Endometrial microvascular endothelial cells (primary cell): ENCODE measurements around the gene NDUFA11. TPM values are rescaled to one million over a fixed set of nuclear protein-coding genes. Genes with fewer than 3 reads are reported as not detected.

ENCODE experiments used
- in situ Hi-C: cut with HindIII; loops from 2 replicates; pipeline ENCODE4 v1.10.0; 2017; ENCODE audit warnings: low sequenced_read_pairs, low pct_unique_long_range_greater_than_20kb; ENCODE audit errors: inconsistent ontology term
- total RNA-seq: library from RNA; depleted of rRNA; stranded (reverse); fragments of >200 nt; gene quantifications from one replicate; pipeline ENCODE4 v1.2.3, GENCODE V29; 2015; ENCODE audit errors: inconsistent ontology term

The NDUFA11 gene
- total RNA-seq, 1 donor from 2014 or later, result 324 TPM

DNA sequence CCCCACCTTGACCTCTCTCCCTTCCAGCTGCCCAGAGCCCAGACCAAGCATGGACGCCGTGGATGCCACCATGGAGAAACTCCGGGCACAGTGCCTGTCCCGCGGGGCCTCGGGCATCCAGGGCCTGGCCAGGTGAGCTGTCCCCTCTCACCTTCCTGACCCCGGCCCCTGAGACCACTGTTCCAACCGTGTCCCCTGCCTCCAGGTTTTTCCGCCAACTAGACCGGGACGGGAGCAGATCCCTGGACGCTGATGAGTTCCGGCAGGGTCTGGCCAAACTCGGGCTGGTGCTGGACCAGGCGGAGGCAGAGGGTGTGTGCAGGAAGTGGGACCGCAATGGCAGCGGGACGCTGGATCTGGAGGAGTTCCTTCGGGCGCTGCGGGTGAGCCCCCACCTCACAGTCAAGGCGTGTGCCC, 10.8 kb upstream of the NDUFA11 start:
- in situ Hi-C loops, result no loop called here

DNA sequence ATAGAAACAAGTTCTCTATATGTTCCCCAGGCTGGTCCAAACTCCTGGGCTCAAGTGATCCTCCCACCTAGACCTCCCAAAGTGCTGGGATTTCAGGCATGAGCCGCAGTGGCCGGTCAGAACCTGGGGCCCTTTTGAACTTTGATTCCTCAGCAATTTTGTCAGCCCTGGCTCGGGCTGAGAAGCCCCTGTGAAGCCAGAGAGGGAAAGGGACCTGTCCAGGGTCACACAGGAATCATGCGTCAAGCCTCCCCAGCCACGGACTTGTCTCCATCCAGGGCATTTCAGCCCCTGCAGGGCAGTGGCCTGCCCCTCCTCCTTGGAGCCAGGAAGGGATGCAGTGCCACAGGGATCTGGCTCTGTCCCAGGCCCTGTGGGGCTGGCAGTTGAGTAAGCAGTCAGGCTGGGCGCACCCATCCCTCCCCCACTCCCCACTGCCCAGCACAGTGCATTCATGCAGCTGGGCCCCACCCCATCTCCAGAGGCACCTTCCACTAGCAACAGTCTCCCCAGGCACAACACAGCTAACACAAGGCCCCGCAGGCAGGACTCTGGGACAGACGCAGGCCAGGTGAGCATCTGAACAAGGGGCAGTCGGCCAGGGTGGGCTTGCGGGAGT, 10.3 kb upstream of the NDUFA11 start, which contains the start of gene CAPS:
Gene CAPS, plus strand, starts transcription at position 516 of the 619 bp plus-strand sequence. CDS start 153 bp downstream, outside the sequence.
- in situ Hi-C loops, result no loop called here

DNA sequence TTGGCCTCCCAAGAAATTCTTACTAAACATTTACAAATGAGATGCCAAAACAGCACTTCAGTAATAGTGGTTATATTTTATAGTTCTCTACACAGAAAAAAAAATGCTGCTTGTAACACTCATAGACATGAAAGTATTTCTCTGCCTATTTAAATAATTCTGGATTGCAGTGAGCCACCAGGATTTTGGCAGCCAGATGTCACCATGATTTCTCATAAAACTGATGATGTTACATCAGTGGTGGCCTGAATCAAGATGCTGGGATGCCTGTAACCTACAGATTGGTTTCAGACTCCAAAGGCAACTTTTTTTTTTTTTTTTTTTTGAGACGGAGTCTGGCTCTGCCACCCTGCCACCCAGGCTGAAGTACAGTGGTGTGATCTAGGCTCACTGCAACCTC, 7.8 kb upstream of the NDUFA11 start:
- in situ Hi-C loops, result no loop called here

DNA sequence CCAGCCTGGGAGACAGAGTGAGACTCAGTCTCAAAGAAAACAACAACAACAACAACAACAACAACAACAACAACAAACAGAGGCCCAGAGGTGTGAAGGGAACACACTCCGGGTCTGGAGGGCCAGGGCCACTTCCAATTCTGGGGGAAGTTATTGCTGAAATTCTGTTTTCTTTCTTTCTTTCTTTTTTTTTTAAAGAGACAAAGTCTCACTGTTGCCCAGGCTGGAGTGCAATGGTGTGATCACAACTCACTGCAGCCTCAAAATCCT, 7.0 kb upstream of the NDUFA11 start:
- in situ Hi-C loops, result no loop called here

DNA sequence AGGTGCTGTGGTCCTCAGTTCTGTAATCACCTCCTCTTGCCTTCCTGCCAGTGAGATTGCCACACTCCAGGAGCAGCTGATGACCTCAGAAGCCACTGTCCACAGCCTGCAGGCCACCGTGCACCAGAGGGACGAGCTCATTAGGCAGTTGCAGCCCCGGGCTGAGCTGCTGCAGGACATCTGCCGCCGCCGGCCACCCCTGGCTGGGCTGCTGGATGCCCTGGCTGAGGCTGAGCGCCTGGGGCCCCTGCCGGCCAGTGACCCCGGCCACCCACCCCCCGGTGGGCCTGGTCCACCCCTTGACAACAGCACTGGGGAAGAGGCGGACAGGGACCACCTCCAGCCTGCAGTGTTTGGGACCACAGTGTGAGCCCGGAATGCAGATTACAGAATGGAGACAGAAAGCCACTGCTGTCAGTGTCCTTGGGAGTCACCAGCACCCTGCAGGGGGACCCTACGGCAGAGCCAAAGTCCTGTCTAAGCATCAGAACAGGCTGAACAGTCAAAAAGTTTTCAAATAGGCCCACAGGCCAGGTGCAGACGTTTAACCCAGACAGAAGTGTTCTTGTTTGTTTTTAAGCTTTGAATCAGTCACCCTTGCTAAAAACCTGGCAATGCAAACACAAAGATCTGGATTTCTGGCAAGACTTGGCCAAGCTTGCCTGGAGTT, 5.3 kb upstream of the NDUFA11 start:
- in situ Hi-C loops, result no loop called here

DNA sequence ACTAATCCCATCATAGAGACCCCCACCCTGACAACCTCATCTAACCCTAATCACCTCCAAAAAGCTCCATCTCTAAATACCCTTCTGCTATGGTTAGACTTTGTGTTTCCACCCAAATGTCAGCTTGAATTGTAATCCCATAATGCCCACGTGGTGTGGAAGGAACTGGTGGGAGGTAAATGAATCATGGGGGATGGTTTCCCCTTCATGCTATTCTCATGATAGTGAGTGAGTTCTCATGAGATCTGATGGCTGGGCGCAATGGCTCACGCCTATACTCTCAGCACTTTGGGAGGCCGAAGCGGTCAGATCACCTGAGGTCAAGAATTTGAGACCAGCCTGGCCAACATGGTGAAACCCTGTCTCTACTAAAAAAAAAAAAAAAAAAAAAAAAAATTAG, 3.7 kb upstream of the NDUFA11 start:
- in situ Hi-C loops, result no loop called here

DNA sequence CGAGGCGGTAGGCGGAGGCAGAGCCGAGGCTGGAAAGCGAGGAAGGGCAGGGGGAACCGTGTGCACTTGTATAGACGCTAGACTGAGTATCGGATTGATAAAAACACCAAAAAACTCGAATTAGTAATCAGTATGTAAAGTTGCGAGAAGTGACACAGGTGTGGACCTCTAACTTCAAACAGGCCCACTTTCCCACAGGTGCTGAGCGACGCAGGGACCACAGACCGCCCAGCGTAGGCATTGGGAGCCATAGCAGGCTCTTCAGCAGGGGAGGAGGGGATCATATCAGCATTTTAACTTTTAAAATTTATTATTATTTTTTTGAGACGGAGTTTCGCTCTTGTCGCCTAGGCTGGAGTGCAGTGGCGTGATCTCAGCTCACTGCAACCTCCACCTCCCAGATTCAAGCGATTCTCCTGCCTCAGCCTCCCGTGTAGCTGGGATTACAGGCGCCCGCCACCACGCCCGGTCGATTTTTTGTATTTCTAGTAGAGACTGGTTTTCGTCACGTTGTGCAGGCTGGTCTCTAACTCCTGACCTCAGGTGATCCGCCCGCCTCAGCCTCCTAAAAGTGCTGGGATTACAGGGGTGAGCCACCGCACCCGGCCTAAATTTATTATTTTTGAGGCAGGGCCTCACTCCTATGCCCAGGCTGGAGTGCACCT, 1.7 kb upstream of the NDUFA11 start:
- in situ Hi-C loops, result no loop called here

DNA sequence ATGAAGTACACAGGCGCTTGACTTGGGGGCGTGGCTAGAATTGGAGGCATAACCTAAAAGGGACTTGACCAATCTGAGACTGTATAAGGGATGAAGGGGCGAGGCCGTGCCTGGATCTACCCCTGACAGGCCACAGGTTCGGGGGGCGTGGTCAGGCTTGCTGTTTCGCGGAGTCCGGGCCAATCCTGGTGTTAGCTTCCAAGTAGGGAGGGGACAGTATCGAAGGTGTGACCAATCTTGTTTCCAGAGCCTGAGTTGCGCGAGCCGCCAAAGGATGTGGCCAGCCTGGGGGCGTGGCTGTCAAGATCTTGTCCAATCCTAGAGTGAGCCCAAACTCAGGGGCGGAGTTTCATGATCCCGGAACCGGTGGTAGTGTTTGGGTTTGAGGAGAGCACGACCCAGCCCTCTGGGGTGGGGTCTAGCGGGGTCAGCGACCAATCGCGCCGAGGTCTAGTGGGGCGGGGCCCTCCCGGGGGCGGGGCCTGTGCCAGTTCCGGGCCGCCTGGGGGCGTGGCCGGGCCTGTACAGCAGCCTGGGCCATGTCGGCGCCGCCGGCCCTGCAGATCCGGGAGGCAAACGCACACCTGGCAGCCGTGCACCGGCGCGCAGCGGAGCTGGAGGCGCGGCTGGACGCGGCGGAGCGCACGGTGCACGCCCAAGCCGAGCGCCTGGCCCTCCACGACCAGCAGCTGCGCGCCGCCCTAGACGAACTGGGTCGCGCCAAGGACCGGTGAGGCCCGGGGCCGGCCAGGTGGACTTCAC, 943 bp upstream of the NDUFA11 start, which contains the start of gene VMAC:
Gene VMAC, plus strand, starts transcription at position 521 of the 762 bp plus-strand sequence. Its CDS starts 19 bp downstream, at position 540.
- in situ Hi-C loops, result no loop called here

DNA sequence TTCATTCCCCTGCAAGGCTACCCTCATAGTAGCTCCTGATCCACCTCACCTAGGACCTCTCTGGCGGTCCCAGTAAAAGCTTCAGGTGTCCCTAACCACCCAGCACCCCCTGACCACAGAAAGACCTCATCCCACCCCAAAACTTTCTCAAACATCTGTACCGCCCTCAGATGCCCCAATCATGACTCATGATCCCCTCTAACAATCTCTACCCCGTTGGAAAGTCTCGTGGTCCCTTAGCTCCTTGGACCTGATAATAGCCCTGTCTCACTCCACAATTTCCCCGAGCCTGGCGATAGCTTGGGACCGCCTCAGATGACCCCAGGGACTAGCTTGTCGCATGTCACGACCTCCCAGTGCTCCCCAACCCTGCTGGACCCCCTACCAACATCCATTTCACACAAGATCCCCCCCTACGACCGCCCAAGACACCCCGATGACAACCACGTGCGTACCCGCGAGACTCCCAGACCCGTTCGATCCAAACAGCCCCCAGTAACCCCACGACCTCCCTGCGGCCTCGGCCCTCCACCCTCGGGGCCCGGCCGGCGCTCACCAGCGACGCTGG, 450 bp downstream of the NDUFA11 start:
- in situ Hi-C loops, result no loop called here

DNA sequence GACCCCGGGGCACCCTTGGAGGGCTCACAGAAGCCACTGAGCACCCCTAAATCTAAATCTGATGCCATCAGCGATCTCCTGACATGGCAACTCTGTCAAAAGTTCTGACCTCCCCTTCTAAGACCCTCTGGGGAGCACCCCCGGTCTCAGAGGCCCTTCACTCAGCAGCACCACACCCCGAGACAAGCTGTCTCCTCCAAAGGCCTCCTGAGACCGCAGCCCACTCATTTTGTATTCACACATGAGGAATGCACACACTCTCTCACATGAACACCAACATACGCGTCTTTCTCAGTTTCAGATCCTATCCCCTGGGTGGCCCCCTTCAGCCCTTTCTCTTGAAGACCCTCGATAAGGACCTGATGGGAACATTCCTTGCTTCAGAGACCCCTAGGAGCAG, 2.6 kb downstream of the NDUFA11 start:
- in situ Hi-C loops, result no loop called here

DNA sequence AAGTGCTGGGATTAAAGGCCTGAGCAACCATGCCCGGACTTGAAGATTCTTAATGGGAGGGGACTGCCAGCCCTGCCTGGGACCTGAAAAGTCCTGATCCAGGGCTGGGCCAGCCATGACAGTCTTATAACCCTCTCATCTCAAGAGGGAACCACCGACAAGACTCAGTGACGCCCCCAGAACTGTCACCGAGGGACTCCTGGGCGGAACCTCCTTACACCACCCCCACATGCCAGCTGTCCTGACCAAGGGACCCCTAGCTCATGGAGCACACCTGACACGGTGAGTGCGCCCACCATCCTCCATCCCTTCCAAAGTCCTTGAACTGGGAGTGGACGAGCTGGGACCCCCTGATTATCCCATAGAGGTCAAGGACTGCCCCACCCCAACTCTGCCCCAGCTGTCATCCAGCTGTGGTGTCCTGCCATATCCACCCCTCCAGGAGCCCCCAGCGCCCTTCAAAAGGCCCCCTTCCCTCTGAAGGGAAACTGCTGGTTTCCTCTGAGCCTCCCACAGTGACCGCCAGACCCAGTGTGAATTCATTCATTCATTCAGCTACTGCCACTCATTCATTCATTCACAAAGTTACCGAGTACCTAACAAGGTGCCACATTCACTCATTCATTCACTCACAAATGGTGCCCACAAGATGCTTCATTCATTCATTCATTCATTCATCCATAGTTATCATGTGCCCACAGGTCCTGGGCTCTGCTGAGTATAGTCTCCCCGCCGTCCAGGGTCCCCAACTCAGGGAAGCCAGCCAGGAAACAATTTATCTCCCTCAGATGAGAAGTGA, 3.7 kb downstream of the NDUFA11 start:
- in situ Hi-C loops, result no loop called here

DNA sequence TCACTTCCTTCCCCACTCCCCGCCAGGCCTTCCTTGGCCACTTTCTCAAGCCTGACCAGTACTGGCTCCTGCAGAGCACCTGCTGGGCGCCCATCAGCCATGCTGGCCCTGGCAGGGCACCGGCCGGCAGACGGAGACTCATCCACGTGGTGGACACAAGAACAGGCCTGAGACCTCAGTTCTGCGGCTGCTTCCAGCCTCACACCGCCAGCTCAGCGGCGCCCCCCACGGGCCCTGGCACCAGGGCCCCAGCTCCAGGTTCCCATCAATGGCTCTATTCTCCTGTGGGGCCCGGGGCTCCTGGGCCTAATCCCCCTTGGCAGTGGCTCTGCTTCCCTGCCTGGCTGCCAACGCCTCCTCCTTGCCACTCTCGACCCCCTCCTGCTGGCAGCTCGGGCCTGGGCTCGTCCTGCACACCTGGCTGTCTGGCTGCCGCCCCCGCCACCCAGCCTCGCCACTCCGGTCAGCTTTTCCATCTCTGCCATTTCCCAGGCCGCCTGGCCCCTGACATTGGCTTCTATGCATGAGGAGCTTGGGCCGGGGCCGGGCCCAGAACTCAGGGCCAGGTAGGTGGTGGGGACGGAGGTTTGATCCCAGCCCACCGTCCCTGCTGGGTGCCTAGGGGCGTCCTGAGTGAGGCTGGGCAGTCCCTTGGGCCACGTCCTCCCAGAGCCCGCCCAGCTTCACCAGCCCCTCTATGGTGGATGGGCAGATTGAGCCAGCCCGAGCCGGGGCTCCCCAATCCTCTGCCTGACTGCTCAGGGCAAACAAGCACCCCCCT, 6.2 kb downstream of the NDUFA11 start:
- in situ Hi-C loops, result no loop called here

DNA sequence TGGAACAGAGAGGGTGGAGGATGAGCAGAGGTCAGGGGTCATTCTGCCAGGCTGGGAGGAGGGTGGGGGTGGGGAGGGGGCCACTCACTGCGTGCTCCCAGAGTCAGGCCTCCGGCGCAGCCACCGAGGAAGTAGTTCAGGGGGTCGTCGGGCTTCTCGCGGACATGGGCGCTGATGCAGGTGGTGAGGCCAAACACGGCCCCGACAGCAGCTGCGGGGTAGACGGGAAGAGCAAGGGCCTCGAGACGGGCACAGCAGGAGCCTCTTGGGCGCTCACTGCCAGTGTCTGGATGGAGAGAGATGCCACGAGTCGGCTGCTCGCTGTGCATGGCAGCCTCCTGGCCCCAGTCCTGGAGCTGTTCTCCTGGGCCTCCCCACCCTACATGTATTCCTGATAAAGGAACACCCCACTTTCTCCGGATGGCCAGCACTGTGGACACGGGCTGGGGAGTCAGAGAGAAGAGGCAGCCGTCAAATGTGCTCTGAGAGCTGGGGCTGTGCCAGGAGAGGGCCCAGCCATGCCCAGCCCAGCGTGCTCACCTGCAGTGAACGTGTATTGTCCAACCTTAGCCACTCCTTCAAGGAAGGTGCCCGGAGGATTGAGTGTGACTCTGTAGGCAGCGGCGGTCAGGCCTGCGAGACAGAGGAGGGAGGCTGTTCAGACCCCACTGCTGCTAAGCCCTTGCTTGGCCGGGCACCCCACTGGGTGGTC, 7.1 kb downstream of the NDUFA11 start:
- in situ Hi-C loops, result no loop called here

DNA sequence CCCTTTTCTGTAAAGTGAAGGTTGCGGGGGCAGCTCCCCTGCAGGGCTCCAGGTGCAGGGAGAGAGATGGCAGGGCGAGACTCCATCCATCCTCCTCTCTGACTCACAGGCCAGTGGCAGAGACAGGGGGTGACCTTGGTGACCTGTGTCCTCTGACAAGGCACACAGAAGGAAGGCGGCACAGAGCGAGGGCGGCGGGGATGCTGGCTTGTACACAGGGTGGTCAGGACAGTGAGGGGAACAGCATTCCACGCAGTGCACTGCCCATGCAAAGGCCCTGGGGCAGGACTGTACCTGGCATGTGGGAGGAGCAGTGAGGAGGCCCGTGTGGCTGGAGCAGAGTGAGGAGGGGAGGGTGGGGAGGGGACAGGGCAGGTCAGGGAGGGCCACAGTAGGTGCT, 7.7 kb downstream of the NDUFA11 start:
- in situ Hi-C loops, result no loop called here

DNA sequence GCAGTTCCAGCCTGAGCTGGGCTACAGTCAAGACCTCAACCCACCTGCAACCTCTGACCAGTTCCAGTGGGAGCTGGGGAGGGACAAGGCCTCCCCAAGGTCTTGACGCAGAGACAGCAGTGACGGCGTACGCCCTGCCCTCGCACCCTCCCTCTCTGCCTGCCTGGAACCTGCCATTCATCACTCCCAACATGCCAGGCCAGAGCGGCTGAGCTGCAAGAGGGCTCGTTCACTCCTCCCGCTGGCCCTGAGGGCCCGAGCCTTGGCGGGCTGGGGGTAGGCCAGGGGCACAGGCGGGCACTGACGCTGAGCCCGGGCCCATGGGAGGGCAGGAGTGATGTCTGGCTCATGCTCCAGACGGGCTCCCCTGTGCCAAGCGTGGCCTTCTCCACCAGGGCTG, 8.2 kb downstream of the NDUFA11 start:
- in situ Hi-C loops, result no loop called here

DNA sequence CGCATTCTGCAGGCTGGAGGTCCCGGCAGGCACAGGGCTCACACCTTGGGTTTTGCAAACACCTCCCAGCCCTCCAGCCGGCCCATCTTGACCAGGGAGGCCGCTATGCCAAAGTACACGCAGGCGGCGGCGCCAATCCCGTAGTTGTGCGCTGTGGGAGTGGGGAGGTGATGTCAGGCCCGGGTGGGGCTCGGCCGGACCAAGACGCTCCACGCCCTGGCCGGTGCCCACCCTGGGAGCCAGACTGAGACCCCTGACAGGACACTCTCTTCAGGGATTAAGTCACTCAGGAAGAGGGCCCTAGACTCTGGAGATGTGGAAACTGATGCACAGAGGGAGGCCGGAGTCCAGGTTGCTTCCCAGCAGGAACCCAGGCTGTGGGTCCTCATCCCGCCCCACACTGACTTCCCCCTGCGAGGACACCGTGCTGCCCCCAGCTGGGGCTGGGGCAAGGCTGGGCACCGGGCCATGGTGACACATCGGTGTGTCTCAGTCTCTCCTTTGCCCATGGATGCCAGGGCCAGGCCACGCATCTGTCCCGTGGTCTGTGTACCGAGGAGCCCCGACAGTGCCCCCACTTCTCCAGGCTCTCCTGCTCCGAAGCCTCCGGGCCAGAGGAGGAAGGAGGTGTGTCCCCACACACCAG, 8.8 kb downstream of the NDUFA11 start:
- in situ Hi-C loops, result no loop called here
